ENCODE measurements around the gene CREM. TPM values are rescaled to one million over a fixed set of nuclear protein-coding genes. Genes with fewer than 3 reads are reported as not detected.

Gene CREM
- total RNA-seq, 1 donor = 16.6 TPM

- Histone ChIP-seq H2AFZ (ENCODE audit: low read length) (peak overlapping the region; percentile 47), H3K9me3 (ENCODE audit: low read depth, low read length) (no peaks in the 10 kb centered on the region), H3K4me3 (ENCODE audit: insufficient read depth, low read length) (peak overlapping the region; percentile 1), H4K20me1 (ENCODE audit: insufficient read depth, low read length) (no peaks in the 10 kb centered on the region), H3K27me3 (ENCODE audit: insufficient read depth, low read length) (no peaks in the 10 kb centered on the region), H3K79me2 (ENCODE audit: insufficient read depth, low read length) (no peaks in the 10 kb centered on the region), H3K36me3 (ENCODE audit: insufficient read depth, low read length) (no peaks in the 10 kb centered on the region), H3K4me2 (ENCODE audit: insufficient read depth, low read length) (peak overlapping the region; percentile 46), H3K4me1 (ENCODE audit: insufficient read depth, low read length) (peaks cover 12% of the 10 kb centered on the region), H3K27ac (ENCODE audit: low read depth, low read length) (peak overlapping the region; percentile 39)
- DNase-seq (ENCODE audit: insufficient read length, low spot score, missing footprints) = no peak
- TF ChIP-seq, protein P1, sequence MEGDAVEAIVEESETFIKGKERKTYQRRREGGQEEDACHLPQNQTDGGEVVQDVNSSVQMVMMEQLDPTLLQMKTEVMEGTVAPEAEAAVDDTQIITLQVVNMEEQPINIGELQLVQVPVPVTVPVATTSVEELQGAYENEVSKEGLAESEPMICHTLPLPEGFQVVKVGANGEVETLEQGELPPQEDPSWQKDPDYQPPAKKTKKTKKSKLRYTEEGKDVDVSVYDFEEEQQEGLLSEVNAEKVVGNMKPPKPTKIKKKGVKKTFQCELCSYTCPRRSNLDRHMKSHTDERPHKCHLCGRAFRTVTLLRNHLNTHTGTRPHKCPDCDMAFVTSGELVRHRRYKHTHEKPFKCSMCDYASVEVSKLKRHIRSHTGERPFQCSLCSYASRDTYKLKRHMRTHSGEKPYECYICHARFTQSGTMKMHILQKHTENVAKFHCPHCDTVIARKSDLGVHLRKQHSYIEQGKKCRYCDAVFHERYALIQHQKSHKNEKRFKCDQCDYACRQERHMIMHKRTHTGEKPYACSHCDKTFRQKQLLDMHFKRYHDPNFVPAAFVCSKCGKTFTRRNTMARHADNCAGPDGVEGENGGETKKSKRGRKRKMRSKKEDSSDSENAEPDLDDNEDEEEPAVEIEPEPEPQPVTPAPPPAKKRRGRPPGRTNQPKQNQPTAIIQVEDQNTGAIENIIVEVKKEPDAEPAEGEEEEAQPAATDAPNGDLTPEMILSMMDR (IDR thresholded peaks at IDR 0.05; ENCODE audit: extremely low read depth, low read depth, low read length) = no peak
Observed at GRCh38 chr10:35172574-35172973, 45.9 kb downstream of the CREM start.

GRCh38 chr10:35178331-35178730 is 51.7 kb downstream of the CREM start:
- Histone ChIP-seq H4K20me1 (ENCODE audit: insufficient read depth, low read length) (no peaks in the 10 kb centered on the region), H3K4me1 (ENCODE audit: insufficient read depth, low read length) (no peaks in the 10 kb centered on the region)
- TF ChIP-seq, protein P1 (IDR thresholded peaks at IDR 0.05; ENCODE audit: extremely low read depth, low read depth, low read length) = no peak

DNA sequence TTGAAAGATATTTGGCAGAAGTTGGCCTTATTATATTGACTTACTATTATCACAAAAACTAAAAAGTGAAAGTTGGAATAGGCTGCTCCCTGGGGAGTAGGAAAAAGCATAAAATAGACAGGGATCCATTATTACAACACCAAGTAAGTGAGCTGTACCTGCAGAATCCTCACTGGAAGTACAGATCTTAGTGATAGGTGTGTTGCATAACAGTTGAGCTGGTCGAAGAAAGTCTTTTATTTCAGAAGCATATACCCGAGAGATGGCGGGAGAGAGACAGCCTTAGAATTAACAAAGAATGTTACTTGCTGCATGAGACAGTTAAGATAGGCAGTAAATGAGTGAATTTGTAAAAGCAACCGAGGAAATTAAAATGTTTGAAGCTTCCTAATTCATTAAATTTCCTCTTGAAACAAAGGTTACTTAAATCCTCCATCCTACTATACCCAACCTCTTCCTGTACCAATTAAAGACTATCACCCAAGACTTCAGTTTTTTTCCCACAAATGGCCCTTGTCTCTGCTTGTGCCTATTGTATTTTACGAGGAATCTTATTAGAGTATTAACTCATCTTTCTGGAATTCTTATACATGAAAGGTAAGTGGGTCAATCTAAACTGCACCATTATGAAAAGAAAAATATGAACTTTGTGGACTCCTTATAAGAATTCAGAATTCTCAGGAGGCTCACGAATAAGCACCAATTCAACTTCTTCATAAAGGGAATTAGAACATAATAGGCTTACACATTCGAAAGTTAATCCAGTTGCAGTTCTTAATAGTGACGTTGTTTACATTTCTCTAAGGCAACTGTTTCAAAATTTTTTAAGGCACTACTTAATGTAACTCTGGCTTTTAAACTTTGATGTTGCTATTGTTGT is 56.2 kb downstream of the CREM start:
- H3K9me3 ChIP-seq (ENCODE audit: low read depth, low read length) = no peaks in the 10 kb centered on the region
- no peak overlapping the region for H2AFZ ChIP-seq (ENCODE audit: low read length)
- H3K36me3 ChIP-seq (ENCODE audit: insufficient read depth, low read length) = no peaks in the 10 kb centered on the region
- H3K27me3 ChIP-seq (ENCODE audit: insufficient read depth, low read length) = no peaks in the 10 kb centered on the region
- no peak overlapping the region for H3K4me2 ChIP-seq (ENCODE audit: insufficient read depth, low read length)
- H3K27ac ChIP-seq (ENCODE audit: low read depth, low read length) = no peak overlapping the region
- no peaks in the 10 kb centered on the region for H4K20me1 ChIP-seq (ENCODE audit: insufficient read depth, low read length)
- H3K4me3 ChIP-seq (ENCODE audit: insufficient read depth, low read length) = no peak overlapping the region
- no peaks in the 10 kb centered on the region for H3K4me1 ChIP-seq (ENCODE audit: insufficient read depth, low read length)
- no peaks in the 10 kb centered on the region for H3K79me2 ChIP-seq (ENCODE audit: insufficient read depth, low read length)
- DNase-seq (ENCODE audit: insufficient read length, low spot score, missing footprints) = peak; percentile 48
- TF ChIP-seq, protein P1 (IDR thresholded peaks at IDR 0.05; ENCODE audit: extremely low read depth, low read depth, low read length) = no peak

More at GRCh38 chr10:35178331-35178730, 51.7 kb downstream of the CREM start:
- Histone ChIP-seq H3K27ac (ENCODE audit: low read depth, low read length) (no peak overlapping the region), H3K4me2 (ENCODE audit: insufficient read depth, low read length) (no peak overlapping the region), H3K27me3 (ENCODE audit: insufficient read depth, low read length) (no peaks in the 10 kb centered on the region), H3K9me3 (ENCODE audit: low read depth, low read length) (no peaks in the 10 kb centered on the region), H3K4me3 (ENCODE audit: insufficient read depth, low read length) (no peak overlapping the region), H3K79me2 (ENCODE audit: insufficient read depth, low read length) (no peaks in the 10 kb centered on the region), H3K36me3 (ENCODE audit: insufficient read depth, low read length) (no peaks in the 10 kb centered on the region), H2AFZ (ENCODE audit: low read length) (no peak overlapping the region)
- no peak for DNase-seq (ENCODE audit: insufficient read length, low spot score, missing footprints)

DNA sequence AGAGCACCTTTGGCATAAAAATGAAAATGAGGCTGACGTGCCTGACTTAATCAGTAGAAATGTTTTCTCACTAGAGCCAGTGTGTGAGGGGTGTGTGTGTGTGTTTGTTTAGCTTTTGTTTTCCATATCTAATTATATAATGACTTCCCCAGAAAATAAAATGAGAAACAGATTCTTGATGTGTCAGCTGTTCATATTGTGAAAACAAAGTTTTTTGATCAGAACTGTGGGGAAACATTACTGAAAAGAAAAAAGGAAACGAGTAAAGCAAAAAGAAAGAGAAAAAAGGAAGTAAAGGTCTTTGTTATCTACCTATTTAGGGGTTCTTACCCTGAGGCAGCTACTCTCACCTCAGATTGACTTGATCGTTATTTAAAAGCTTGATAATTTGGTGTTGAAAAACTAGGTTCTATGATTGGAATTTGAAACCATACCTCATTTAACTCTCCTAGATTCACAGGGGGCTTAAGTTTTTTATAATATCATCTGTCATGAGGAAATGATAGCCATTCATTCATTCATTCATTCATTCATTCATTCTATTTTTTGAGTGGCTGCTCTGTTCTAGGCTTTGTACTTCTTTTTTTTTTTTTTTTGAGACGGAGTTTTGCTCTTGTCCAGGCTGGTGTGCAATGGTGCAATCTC is 58.0 kb downstream of the CREM start:
- H3K4me1 ChIP-seq (ENCODE audit: insufficient read depth, low read length) = no peaks in the 10 kb centered on the region
- H3K27me3 ChIP-seq (ENCODE audit: insufficient read depth, low read length) = no peaks in the 10 kb centered on the region
- H2AFZ ChIP-seq (ENCODE audit: low read length) = no peak overlapping the region
- H3K4me3 ChIP-seq (ENCODE audit: insufficient read depth, low read length) = no peak overlapping the region
- H3K27ac ChIP-seq (ENCODE audit: low read depth, low read length) = no peak overlapping the region
- TF ChIP-seq, protein P1 (IDR thresholded peaks at IDR 0.05; ENCODE audit: extremely low read depth, low read depth, low read length) = no peak
- H3K79me2 ChIP-seq (ENCODE audit: insufficient read depth, low read length) = no peaks in the 10 kb centered on the region
- DNase-seq (ENCODE audit: insufficient read length, low spot score, missing footprints) = peak; percentile 9
- no peaks in the 10 kb centered on the region for H4K20me1 ChIP-seq (ENCODE audit: insufficient read depth, low read length)
- no peak overlapping the region for H3K4me2 ChIP-seq (ENCODE audit: insufficient read depth, low read length)
- no peaks in the 10 kb centered on the region for H3K9me3 ChIP-seq (ENCODE audit: low read depth, low read length)
- H3K36me3 ChIP-seq (ENCODE audit: insufficient read depth, low read length) = no peaks in the 10 kb centered on the region
